T1000 (cell line): ENCODE measurements around the gene ELL2.

Experiments
- DNase-seq: peaks from one replicate; lab custom pipeline; 2025; ENCODE audit warnings: mixed read lengths; lab: John Stamatoyannopoulos, UW

The ELL2 gene

DNA sequence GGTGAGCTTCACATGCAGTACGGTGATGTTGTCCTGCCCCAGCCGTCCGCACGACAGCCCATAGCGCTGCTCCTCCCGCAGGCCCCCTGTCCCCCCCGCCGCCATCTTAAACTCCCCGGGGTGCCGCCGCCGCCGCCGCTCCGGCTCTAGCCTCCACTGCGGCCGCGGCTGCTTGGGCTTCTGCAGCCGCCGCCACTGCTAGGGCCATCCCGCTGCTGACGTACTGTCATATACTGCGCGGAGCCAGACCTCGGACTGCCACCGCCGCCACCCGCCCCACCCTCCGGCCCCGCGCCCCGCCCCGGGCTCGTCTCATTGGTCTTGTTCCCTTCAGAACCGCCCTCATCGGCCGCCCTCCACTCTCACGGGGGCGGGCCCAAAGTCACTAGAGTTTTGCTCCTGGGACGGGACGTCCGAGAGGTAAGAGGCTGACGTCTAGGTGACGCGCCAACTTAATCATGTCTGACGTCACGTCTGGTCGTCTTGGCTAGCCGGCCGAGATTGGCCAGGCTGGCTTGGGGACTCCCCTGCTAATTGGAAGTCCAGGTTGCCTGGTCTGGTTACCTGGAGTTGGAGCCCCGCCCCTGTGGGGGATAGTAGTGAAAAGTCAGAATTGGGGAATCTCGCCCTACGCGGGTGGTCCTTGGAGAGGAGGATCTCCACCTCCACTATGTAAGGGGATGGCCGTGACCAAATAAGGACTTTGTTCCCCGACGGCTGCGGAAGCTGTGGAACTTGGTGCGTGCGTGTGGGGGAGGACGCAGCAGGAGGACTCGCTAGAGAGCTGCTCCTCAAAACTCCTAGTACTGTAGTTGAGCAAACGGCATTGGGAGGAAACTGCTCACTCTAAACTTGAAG, at the start of gene ELL2:
Gene ELL2 (minus strand): TSS at position 235 of the 858 bp plus-strand sequence. CDS start 130 bp downstream, at position 105.
- DNase-seq: peak; percentile 96

DNA sequence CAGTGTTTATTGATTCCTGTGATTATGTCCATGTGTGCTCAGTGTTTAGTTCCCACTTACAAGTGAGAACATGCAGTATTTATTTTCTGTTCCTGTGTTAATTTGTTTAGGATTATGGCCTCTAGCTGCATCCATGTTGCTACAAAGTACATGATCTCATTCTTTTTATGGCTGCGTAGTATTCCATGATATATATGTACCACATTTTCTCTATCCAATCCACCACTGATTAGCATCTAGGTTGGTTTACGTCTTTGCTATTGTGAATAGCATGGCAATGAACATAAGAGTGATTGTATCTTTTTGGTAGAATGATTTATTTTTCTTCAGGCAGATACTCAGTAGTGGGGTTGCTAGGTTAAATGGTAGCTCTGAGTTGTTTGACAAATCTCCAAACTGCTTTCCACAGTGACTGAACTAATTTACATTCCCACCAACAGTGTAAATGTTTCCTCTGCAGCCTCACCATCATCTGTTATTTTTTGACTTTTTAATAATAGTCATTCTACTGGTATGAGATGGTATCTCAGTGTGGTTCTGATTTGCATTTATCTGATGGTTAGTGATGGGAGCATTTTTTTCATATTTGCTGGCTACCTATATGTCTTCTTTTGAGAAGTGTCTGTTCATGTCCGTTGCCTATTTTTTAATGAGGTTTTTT, 47.5 kb upstream of the ELL2 start:
- no peak for DNase-seq

DNA sequence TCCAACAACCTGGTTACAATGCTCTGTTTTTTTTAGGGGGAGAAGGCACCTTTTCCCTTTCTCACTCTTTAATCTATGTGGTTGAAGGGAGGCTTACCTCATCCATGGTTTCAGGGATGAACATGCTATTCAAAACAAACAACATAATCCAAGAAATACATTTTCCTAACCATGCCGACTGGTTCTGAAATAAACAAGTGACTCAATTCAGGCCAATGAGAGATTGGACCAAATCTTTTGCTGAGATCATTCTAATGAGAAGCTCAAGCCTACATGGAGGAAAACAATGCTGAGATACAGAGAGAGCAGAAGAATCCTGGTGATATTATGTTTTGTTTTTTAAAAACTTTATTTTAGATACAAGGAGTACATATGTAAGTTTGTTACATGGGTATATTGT, 46.8 kb upstream of the ELL2 start:
- no peak for DNase-seq

DNA sequence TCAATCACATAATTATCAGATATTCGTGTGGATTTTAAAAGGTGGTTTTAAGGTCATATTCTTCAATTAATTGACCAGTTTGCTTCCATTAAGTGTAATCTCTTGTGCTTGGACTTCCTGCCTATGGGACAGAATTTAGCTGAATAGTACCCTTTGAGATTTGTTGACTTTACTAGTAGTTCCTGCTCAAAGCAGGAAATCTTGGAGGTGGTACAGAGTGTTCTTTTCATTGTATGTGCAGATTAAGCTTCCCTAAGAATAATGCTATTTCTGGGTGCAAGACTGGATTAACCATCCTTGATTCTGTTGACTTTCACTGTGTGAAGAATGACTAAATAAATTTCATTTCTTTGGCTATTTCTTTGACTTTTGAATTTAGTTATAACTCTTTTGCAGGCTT, 45.4 kb upstream of the ELL2 start:
- no peak for DNase-seq

DNA sequence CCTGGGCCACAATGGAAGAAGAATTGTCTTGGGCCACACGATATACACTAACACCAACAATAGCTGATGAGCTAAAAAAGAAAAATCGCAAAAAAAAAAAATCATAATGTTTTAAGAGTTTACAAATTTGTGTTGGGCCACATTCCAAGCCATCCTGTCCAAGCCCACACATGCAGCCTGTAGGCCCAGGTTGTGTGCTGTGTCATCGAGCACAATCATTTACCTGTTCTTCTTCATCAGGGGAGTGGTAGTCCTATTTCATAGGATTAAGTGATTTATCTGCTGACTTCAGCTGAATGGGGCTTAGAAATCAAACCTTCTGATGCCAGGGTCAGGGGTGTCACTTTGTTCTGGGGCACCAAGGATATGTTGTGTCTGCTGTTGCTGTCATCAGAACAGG, 44.6 kb upstream of the ELL2 start:
- no peak for DNase-seq

DNA sequence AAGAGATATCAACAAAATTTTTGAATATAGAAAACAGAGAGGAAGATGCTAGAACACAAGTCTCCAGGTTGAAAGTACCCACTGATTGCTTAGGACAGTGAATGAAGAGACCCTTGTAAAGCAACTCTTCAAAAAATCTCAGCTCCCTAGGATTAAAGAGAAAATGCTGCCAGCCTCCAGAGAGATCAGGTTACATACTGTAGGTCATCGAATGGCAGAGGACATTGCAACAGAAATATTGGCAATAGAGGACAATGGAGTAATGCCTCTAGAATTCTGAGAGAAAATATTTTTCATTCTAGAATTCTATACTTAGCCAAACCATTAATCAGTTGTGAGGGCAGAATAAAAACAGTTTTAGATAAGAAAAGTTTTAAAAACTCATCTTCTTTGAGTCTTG, 43.1 kb upstream of the ELL2 start:
- no peak for DNase-seq

DNA sequence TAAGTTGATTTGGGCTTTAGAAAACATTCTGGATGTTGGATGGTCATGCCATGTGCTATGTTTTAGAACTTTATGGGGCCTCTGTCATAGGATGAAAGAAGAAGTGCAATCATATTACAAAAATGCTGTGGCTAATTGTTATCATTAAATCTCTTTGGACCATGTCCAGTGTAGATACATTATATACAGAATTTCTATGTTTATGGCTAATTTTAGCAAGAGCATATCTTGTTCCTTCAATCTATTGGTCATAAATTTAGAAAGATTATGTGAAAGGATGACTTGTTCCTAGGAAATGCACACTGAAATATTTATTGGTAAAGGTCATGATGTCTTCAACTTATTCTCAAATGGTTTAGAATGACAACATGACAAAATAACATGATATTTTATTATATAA, 42.4 kb upstream of the ELL2 start:
- DNase-seq: no peak

DNA sequence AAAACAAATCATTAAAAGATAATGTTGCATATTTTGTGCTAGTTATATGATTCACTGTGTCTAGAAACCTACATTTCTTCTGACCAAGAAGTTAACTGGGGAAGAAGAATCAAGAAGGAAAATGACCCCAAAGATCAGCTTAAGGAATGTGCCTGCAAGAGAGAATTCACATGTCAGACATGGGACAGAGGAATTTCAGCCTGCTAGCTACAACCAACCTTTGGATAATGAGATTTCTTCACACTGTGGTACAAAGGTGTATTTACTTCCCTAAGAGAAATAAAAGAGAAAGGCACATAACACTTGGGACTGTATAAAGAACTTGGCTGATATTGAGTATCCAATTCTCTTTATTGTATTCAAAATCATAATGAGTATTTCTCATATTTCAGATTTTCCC, 39.6 kb upstream of the ELL2 start:
- no peak for DNase-seq

DNA sequence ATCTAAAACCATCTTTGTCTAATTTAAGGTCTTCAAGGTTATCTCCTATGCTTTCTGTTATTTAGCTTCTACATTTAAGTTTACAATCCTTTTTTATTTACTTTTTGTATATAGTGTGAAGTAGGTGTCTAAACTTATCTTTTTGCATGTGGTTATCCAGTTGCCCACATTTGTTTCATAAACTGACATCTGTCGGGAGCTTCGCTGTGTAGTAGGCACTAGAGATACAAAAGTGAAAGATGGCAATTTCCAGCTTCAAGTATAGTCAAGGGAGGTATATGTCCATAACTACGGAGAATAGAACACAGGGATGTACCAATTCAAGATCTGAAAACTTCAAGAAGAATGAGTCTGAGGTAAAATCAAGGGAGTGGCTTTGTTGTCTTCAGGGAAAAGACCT, 38.7 kb upstream of the ELL2 start:
- DNase-seq: no peak

DNA sequence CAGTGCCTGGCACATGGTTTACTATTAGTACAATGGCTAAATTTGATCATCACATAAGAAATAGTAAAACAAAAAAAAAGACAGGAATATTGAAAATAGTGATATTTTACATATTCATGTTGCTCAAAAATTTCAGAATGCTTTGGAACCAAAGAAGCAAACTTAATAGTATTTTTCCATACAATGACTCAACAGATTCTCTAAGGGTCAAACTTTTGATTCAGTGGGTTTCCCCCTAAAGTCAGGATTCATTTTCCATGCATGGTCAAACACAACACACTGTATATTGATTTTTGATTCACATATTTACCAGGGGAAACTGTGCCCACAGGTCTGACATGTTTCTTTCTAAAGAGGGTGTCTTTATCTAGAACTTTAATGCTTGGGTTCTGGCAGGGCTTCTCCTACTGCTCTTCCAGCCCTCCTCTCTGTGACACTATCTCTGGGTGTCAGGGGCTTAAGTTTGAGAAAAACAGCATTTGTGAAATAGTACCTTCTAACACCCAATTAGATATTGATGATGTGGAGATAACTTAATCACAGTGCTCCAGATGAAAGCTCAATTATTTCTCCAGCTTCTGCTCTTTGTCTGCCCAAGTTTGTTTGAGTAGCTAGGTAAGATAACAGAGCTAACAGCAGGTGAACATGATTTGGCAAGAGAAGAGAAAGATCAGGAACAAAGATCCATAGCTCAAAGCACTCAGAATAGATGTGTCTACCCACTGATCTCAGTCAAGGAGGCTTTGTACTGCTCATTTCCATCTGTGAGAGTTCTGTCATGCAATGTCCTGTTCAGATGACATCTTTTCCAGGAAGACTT, 35.5 kb upstream of the ELL2 start:
- no peak for DNase-seq

DNA sequence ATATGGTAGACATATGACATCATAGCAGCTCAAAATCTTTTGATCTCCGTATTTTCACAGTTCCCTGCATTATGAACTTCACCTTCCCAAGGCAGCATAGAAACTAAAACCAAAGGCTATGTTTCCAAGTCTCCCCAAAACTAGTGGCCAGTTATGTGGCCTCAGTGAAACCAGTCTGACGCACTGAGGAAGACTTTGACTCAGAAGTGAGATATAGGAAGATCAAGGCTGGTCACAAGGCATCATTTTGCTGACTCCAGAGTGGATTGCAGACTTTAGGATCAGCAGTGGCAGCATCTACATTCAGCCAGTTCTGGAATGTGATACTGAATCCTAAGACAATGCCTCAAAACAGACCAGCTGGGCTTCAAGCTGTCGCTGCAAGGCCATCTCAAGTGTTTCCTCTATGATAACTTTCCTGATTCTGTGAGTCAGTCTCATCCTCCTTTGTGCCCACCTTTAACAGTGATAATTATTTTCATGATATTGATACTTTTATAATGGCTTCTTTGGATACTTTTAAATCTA, 34.4 kb upstream of the ELL2 start:
- no peak for DNase-seq

DNA sequence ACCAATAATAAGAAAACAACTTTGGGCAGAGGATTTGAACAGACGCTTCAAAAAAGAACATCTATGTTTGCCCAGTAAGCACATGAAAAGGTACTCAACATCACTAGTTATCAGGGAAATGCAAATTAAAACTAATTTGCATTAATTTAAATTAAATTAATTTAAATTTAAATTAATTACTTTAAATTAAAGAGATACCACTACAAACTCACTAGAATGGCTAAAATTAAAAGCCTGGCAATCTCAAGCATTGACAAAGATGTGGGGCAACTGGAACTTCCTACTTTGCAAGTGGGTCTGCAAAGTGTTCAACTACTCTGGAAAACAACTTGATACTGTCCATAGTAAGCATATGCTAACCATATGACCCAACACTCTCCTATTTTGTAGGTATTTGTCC, 32.1 kb upstream of the ELL2 start:
- no peak for DNase-seq

DNA sequence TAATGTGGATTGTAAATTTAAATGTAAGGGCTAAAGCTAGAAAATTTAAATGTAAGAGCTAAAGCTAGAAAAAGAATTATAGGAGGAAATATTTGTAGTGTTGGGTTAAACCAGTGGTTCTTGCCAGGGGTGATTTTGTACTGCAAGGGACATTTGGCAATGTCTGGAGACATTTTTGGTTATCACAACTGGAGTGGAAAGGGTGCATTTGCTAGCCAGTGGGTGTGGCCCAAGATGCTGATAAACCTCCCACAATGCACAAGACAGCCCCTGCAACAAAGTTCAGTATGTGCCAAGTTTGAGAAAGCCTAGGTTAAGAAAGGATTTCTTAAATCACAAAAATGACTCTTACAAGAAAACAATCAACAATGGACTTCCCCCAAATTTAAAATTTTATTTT, 31.6 kb upstream of the ELL2 start:
- no peak for DNase-seq

DNA sequence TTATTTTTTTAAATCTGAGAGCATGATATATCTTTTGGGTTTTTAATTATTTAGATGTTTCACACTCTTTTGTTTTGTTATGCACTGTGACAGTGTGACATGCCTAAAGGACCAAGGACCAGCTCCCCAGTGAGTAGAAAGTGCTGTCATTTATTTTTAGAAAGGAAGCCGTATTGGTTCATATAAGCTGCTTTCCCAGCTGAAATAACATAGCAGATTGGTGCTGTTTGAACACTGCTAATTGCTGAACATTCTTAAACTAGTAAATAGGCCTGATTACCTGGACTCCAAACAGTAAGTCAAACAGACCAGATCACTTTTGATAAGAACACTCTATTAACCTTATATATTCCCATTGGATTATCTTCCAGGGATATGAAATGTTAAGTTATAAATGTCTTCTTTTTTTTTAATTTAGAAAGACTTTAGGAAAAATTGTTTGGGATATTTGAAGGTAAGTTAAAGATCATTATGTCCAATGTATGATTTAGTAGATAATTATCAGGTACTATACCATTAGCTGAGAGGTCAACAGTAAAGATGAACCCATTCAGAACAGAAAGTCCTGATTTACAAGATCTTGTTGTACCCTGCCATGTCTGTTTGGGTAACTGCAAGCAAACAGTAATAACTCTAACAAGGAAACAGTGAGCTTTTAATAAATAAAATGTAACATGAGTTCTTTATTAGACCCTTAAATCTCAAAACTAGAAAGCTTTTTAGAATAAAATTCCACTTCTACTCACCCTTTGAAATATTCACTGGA, 27.8 kb upstream of the ELL2 start:
- DNase-seq: no peak

DNA sequence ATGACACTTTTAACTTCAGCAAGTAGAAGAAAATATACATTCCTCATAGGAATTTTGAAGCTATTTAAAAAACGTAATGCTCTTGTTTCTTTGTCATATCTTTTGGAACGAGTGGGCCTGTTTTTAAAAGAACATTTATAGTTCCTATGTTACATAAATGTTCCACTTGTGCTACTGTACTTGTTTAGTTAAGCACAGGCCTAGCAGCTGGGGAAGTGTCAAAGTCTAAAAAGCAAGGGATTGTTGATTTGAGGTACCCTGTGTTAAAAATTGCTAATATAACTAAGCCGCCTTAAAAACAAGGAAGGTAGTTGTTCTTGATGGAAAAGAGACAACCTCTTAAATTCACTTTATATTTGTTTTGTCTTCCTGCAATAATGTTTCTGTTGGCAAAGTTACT, 27.2 kb upstream of the ELL2 start:
- DNase-seq: no peak

DNA sequence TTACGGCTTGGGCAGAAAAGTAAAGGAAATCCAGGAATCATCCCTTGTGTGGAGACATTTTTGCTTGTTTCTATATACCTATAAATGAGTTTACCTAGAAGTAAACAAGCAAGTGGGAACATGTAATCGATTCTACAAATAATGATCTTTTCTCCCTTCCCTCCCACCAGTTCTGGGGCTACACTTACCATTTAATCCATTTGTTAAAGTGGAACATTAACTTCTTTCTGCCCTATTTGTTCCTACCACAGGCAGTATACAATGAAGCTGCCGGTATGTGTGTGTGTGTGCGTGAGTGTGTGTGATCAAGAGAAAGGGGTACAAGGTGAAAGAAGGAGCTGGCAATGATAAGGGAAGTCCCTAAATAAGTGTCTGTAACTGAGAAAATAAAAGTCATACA, 26.4 kb upstream of the ELL2 start:
- DNase-seq: no peak

DNA sequence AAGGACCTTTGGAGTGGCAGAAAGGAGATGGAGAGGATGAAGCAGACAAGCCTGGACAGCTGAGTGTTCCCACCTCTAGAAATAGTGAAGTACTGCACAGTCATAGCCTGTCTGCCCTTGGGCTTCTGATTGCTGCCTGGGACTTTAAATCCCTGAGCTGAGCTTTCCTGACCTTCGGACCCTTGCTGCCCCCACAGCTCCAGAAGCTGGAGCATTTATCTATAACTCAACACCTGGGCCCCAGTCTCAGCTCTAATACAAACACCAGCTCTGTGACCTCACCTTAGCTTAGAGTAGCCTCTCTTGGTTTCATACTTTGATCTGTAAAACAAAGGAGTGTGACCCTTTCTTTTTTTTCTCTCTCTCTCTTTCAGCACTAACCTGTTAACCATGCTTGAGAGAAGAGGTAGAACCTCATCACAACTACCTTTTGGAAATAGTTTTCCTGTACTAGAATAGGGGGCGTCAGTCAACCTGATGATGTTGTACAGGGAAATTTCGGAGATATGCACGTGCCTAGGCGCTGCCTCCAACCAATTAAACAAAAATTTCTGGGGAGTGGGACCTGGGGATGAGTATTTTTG, 25.4 kb upstream of the ELL2 start:
- DNase-seq: no peak

DNA sequence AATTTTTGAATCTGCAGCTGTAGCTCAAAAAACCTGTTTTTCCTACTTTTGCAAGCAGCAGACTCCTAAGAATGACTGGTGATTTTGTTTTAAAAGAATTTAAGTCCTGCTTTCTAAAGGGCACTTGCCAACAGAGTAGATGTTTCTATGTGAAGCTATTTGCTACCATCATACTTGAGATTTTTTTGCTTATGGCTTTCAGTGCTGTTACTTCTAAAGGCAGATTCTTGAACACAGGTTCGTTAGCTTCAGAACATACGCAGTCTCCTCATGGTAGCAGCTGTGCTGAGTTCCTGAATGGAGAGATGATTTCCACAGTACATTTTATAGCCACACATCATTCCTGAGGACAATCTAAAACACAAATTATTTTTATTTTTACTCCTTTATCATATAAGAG, 24.4 kb upstream of the ELL2 start:
- no peak for DNase-seq

DNA sequence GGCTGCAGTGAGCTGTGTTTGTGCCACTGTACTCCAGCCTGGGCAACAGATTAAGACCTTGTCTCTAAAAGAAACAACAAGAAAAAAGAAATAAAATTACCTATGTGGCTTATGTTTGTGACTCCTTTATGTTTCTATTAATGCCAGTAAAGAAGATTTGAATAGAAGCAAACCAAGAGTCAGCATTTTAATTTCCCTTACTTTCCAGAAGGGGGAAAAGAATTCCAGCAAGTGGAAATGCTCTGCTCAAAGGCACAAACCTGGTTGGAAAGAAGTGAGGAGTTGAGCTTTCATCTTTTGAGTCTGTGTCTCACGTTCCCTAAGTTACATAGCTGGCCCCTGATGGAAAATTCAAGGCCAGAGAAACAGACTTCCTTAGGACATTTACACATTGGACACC, 23.6 kb upstream of the ELL2 start:
- no peak for DNase-seq

DNA sequence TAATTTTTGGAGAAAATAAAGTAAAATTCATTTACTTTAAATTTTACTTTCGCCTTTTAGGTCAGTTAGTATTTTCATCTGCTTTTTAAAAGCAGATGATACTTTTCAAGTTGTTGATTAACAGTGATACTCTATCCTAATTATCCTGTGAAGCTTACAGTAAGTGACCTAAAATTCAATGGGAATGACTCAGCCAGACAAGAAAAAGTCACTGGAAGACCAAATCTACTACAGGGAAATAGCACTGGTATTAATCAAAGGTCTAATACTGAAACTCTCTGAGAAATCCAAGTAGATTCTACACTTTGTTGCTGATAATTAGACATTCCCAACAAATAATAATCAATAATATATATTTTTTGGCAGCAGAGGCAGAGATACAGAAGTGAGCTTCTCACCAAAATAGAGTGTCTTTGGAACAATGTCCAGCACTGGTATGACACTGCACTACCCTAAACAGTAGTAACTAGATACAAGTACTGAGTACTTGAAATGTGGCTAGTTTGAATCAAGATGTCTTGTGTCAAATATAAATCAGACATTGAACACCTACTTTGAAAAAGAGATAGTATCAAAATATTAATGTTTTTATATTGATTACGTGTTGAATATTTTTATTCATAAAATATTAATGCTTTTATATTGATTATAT, 22.8 kb upstream of the ELL2 start:
- no peak for DNase-seq

DNA sequence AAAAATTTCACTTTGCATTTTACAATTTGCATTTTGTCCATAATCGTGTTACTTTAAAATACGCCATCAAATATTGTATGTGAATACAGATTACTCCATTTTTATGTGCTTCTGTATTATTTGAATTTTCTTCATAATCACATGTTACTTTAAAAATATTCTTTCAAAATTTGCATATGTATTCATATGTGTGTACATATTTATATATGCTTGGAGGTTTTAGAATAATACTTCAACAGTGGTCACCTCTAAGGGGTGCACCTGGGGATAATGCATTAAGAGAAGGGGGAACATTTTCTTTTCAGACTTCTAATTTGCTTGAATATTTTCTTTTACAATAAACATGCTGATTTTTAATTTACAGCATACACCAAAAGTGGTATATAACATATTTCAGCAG, 21.9 kb upstream of the ELL2 start:
- no peak for DNase-seq
